Thoracic aorta (tissue), 2 donors: Measurements from ENCODE around the gene BRSK2. TPM values are rescaled to one million over a fixed set of nuclear protein-coding genes. Genes with fewer than 3 reads are reported as not detected.

Source experiments
- ATAC-seq: fragments of 150-250 bp; one replicate; pipeline ENCODE4 v1.8.0; 2017; ENCODE audit warnings: low read depth; ENCODE audit not compliant: insufficient number of reproducible peaks, low FRiP score
- DNase-seq: peaks from one replicate; pipeline ENCODE4 v3.0.0-alpha.2; 2020; ENCODE audit warnings: low spot score
- H3K27ac ChIP-seq, 2 donors: fragments of 200-600 bp; sonication (generic); 1 replicate in 1 of 2; 2 replicates in 1 of 2; pipeline ENCODE4 v1.5.1; 2016; ENCODE audit warnings: mild to moderate bottlenecking in 2 of 2, moderate library complexity in 2 of 2
- H3K27me3 ChIP-seq: fragments of 200-600 bp; sonication (generic); replicated peaks from 2 replicates; pipeline ENCODE4 v1.6.0; 2016; ENCODE audit warnings: mild to moderate bottlenecking; ENCODE audit not compliant: insufficient read depth
- H3K36me3 ChIP-seq: fragments of 200-600 bp; sonication (generic); one replicate; pipeline ENCODE4 v1.5.1; 2016
- H3K4me1 ChIP-seq, 2 donors: fragments of 200-600 bp; sonication (generic); 1 replicate in 1 of 2; 2 replicates in 1 of 2; pipeline versions ENCODE4 v1.5.1 to v1.6.0; 2016; ENCODE audit warnings: low read depth in 2 of 2, mild to moderate bottlenecking in 1 of 2; ENCODE audit not compliant: control insufficient read depth in 1 of 2
- H3K4me3 ChIP-seq: fragments of 200-600 bp; sonication (generic); 2 replicates; pipeline ENCODE4 v1.5.1; 2016; ENCODE audit warnings: mild to moderate bottlenecking
- H3K9me3 ChIP-seq: fragments of 200-600 bp; sonication (generic); 2 replicates; pipeline ENCODE4 v1.5.1; 2016
- CTCF ChIP-seq: fragments of 200-600 bp; sonication (generic); IDR thresholded peaks from one replicate; pipeline ENCODE4 v1.5.1; 2019; ENCODE audit warnings: antibody characterized with exemption
- total RNA-seq, 2 donors: library from RNA; depleted of rRNA; stranded (reverse); fragments of >200 nt; gene quantifications; one replicate each; pipeline versions ENCODE4 v1.1.0 to v1.2.3, GENCODE V29; 2016

Gene BRSK2
- total RNA-seq, 2 donors from 2014 or later, result 1.2 TPM; not detected in 1

GRCh38 chr11:1369371-1370005 is 20.2 kb upstream of the BRSK2 start:
- H3K27ac ChIP-seq, result no peak overlapping the region
- no peaks in the 10 kb centered on the region for H3K27me3 ChIP-seq
- no peak overlapping the region for H3K4me3 ChIP-seq
- no peak for TF ChIP-seq CTCF
- ATAC-seq (no peak), DNase-seq (no peak)
- peaks cover under 1% of the 10 kb centered on the region for H3K9me3 ChIP-seq
- no peaks in the 10 kb centered on the region for H3K36me3 ChIP-seq
- no peaks in the 10 kb centered on the region for H3K4me1 ChIP-seq

- no peaks in the 10 kb centered on the region for H3K36me3 ChIP-seq
- H3K4me1 ChIP-seq, result no peaks in the 10 kb centered on the region
- H3K27ac ChIP-seq, result no peak overlapping the region
- ATAC-seq, result no peak
- DNase-seq, result no peak
- H3K9me3 ChIP-seq, result no peaks in the 10 kb centered on the region
- no peak overlapping the region for H3K4me3 ChIP-seq
- no peak for TF ChIP-seq CTCF
- H3K27me3 ChIP-seq, result no peaks in the 10 kb centered on the region
Observed at GRCh38 chr11:1370186-1371025, 19.3 kb upstream of the BRSK2 start.

- Histone ChIP-seq H3K36me3 (no peaks in the 10 kb centered on the region), H3K9me3 (no peaks in the 10 kb centered on the region), H3K27me3 (no peaks in the 10 kb centered on the region), H3K4me1 (no peaks in the 10 kb centered on the region), H3K4me3 (no peak overlapping the region), H3K27ac (no peak overlapping the region)
- DNase-seq (no peak), ATAC-seq (no peak)
- no peak for TF ChIP-seq CTCF
Observed at GRCh38 chr11:1371026-1371325, 18.8 kb upstream of the BRSK2 start.

GRCh38 chr11:1371377-1371776 is 18.4 kb upstream of the BRSK2 start:
- Histone ChIP-seq H3K27ac (no peak overlapping the region), H3K9me3 (no peaks in the 10 kb centered on the region), H3K4me1 (no peaks in the 10 kb centered on the region), H3K4me3 (no peak overlapping the region), H3K36me3 (no peaks in the 10 kb centered on the region), H3K27me3 (no peaks in the 10 kb centered on the region)
- ATAC-seq (no peak), DNase-seq (no peak)
- TF ChIP-seq CTCF, result no peak

- H3K27me3 ChIP-seq, result no peaks in the 10 kb centered on the region
- no peaks in the 10 kb centered on the region for H3K36me3 ChIP-seq
- no peaks in the 10 kb centered on the region for H3K9me3 ChIP-seq
- no peak for DNase-seq
- no peak overlapping the region for H3K27ac ChIP-seq
- H3K4me1 ChIP-seq, result no peaks in the 10 kb centered on the region
- no peak for TF ChIP-seq CTCF
- ATAC-seq, result no peak
- H3K4me3 ChIP-seq, result no peak overlapping the region
Observed at GRCh38 chr11:1371836-1372465, 17.8 kb upstream of the BRSK2 start.
